Natural killer cell (primary cell): Measurements from ENCODE around the gene PLCB1. TPM values are rescaled to one million over a fixed set of nuclear protein-coding genes. Genes with fewer than 3 reads are reported as not detected.

Experiments used
- ATAC-seq, 3 donors: fragments of 150-1000 bp in 2 of 3; fragments of 200-7000 bp in 1 of 3; cut with Tn5 transposase; 1 replicate in 1 of 3; 2 replicates in 2 of 3; pipeline ENCODE4 v1.10.0; 2021; ENCODE audit warnings: mild to moderate bottlenecking in 2 of 3, moderate library complexity in 2 of 3
- DNase-seq, 2 donors: peaks; one replicate each; pipeline versions ENCODE4 v3.0.0 to v3.0.0-alpha.2; 2013 to 2021; ENCODE audit warnings: mixed read lengths in 1 of 2
- H3K27ac ChIP-seq: one replicate; pipeline ENCODE4 v1.5.1; 2013; ENCODE audit warnings: mild to moderate bottlenecking, low read length
- H3K27me3 ChIP-seq: one replicate; pipeline ENCODE4 v1.6.1; 2013; ENCODE audit warnings: low read length; ENCODE audit not compliant: control insufficient read depth, insufficient read depth
- H3K36me3 ChIP-seq: one replicate; pipeline ENCODE4 v1.6.1; 2013; ENCODE audit warnings: low read length; ENCODE audit not compliant: control insufficient read depth, insufficient read depth
- H3K4me1 ChIP-seq: one replicate; pipeline ENCODE4 v1.6.1; 2013; ENCODE audit warnings: low read length; ENCODE audit not compliant: control insufficient read depth, insufficient read depth
- H3K4me3 ChIP-seq: one replicate; pipeline ENCODE4 v1.5.1; 2013; ENCODE audit warnings: low read length
- H3K9me3 ChIP-seq: one replicate; pipeline ENCODE4 v1.6.1; 2013; ENCODE audit warnings: low read length; ENCODE audit not compliant: control insufficient read depth, insufficient read depth
- H3K27ac Mint-ChIP-seq, 2 donors: one replicate each; pipeline ENCODE4 v1.8.0; 2022; ENCODE audit warnings: mild to moderate bottlenecking in 2 of 2, mixed read lengths in 2 of 2, moderate library complexity in 1 of 2
- H3K27me3 Mint-ChIP-seq, 2 donors: one replicate each; pipeline ENCODE4 v1.8.0; 2022; ENCODE audit warnings: low read depth in 2 of 2, mixed read lengths in 2 of 2
- H3K36me3 Mint-ChIP-seq: one replicate; pipeline ENCODE4 v1.8.0; 2022; ENCODE audit warnings: mixed read lengths
- H3K4me1 Mint-ChIP-seq, 2 donors: one replicate each; pipeline ENCODE4 v1.8.0; 2022; ENCODE audit warnings: mixed read lengths in 2 of 2
- H3K4me3 Mint-ChIP-seq: one replicate; pipeline ENCODE4 v1.8.0; 2022; ENCODE audit warnings: mild to moderate bottlenecking, moderate library complexity, mixed read lengths
- H3K9me3 Mint-ChIP-seq, 2 donors: one replicate each; pipeline ENCODE4 v1.8.0; 2022; ENCODE audit warnings: mixed read lengths in 2 of 2
- WGBS: methylation state at CpG from one replicate; pipeline ENCODE4 v1.1.7; 2013; ENCODE audit warnings: missing lambda C conversion rate; ENCODE audit not compliant: insufficient coverage; 5-methylcytosine and 5-hydroxymethylcytosine counted together
- intact Hi-C: fragments of 100-400 bp; cut with micrococcal nuclease; formaldehyde crosslinking; loops from one replicate; pipeline ENCODE4 v1.14.2; 2022
- total RNA-seq, 4 donors: library from RNA; stranded (reverse); fragments of 120-200 nt in 1 of 4; gene quantifications; one replicate each; pipeline versions ENCODE4 v1.2.3 to v1.2.4, GENCODE V29; 2013 to 2022
- TF ChIP-seq, protein P1 (sequence below): fragments of 200-600 bp; IDR thresholded peaks from one replicate; pipeline ENCODE4 v1.8.0; 2022; ENCODE audit warnings: antibody characterized with exemption

Gene PLCB1
- total RNA-seq, 3 donors from 2014 or later (not counting 1 experiment from before 2014, with no cell fraction given): 48.7 to 66.2 (median 57.7) TPM

DNA sequence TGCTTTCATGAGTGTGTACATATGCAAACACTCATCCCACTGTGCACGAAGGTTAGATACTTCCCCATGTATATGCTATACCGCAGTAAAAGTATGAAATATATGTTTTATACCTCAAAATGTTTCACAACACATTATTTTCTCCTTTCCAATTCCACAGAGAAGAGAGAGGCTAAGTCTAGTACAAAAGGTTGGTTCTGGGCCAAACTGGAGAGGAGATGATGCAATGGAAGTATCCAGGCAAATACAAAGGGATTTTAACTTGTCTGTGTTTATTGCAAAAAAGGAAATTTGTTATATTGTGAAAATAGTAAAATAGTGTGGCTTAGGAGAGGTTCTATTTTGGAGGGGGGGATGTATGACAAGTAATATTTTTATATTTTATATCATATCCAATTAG lies 112.6 kb downstream of the PLCB1 start:
- TF ChIP-seq, protein P1, sequence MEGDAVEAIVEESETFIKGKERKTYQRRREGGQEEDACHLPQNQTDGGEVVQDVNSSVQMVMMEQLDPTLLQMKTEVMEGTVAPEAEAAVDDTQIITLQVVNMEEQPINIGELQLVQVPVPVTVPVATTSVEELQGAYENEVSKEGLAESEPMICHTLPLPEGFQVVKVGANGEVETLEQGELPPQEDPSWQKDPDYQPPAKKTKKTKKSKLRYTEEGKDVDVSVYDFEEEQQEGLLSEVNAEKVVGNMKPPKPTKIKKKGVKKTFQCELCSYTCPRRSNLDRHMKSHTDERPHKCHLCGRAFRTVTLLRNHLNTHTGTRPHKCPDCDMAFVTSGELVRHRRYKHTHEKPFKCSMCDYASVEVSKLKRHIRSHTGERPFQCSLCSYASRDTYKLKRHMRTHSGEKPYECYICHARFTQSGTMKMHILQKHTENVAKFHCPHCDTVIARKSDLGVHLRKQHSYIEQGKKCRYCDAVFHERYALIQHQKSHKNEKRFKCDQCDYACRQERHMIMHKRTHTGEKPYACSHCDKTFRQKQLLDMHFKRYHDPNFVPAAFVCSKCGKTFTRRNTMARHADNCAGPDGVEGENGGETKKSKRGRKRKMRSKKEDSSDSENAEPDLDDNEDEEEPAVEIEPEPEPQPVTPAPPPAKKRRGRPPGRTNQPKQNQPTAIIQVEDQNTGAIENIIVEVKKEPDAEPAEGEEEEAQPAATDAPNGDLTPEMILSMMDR: no peak
- Mint-ChIP-seq H3K4me3 (no peak overlapping the region), H3K27ac (no peak overlapping the region), H3K36me3 (no peaks in the 10 kb centered on the region), H3K9me3 (no peaks in the 10 kb centered on the region), H3K4me1 (peaks cover 34 to 47% of the 10 kb centered on the region in 2 donors), H3K27me3 (no peaks in the 10 kb centered on the region)
- no peaks in the 10 kb centered on the region for H3K9me3 ChIP-seq
- H3K36me3 ChIP-seq: no peaks in the 10 kb centered on the region
- no peaks in the 10 kb centered on the region for H3K4me1 ChIP-seq
- ATAC-seq: no peak
- no peak overlapping the region for H3K4me3 ChIP-seq
- intact Hi-C loops: no loop called here
- H3K27me3 ChIP-seq: no peaks in the 10 kb centered on the region
- no peak for DNase-seq
- no CpG with 5 or more reads among the region's 2 CpGs for WGBS
- H3K27ac ChIP-seq: no peak overlapping the region

DNA sequence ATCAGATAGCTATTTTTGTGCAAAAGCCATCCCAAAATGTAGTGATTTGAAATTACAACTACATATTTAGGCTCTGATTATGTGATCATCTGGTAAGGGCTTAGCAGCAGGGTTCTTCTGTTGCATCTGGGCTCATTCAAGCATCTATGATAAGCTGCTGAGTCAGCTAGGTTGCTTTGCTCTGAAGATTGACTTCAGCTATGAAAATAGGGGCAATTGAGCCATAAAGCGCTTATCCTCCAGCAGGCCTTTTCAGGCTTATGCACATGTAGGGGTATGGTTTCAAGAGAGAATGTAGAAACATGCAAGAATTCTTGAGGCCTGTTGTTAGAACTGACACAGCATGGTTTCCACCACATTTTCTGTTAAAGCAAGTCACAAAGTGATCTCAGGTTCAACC lies 114.1 kb downstream of the PLCB1 start:
- no peak overlapping the region for H3K27ac Mint-ChIP-seq
- TF ChIP-seq, protein P1: no peak
- no peak overlapping the region for H3K27ac ChIP-seq
- H3K36me3 ChIP-seq: no peaks in the 10 kb centered on the region
- no peaks in the 10 kb centered on the region for H3K27me3 ChIP-seq
- intact Hi-C loops: no loop called here
- no peaks in the 10 kb centered on the region for H3K9me3 Mint-ChIP-seq
- H3K27me3 Mint-ChIP-seq: no peaks in the 10 kb centered on the region
- 100% methylated on average over 1 of the region's 1 CpG for WGBS
- H3K4me3 Mint-ChIP-seq: no peak overlapping the region
- no peak for DNase-seq
- H3K36me3 Mint-ChIP-seq: no peaks in the 10 kb centered on the region
- H3K4me1 ChIP-seq: no peaks in the 10 kb centered on the region
- H3K9me3 ChIP-seq: no peaks in the 10 kb centered on the region
- H3K4me1 Mint-ChIP-seq: peaks cover 38 to 46% of the 10 kb centered on the region in 2 donors
- ATAC-seq: no peak
- H3K4me3 ChIP-seq: no peak overlapping the region

DNA sequence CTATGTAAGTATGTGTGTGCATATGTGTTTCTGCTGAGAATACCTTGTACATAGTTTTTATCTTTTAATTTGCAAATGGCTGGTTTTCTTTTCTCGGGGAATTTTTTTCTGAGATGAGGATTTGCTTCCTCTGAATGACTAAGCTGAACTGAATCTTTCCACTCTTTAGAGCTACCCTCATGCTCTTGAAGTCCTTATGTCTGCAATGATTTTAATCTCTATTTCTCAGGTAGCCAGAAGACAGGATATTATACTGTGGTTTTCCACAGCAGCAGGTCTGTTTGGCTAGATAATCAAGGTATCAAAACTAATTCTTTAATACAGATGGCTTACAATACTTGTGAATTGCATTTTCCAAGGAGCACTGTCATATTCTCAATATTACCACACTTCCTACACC lies 114.7 kb downstream of the PLCB1 start:
- Histone ChIP-seq H3K27me3 (no peaks in the 10 kb centered on the region), H3K9me3 (no peaks in the 10 kb centered on the region), H3K36me3 (no peaks in the 10 kb centered on the region), H3K27ac (no peak overlapping the region), H3K4me3 (no peak overlapping the region), H3K4me1 (no peaks in the 10 kb centered on the region)
- Mint-ChIP-seq H3K9me3 (no peaks in the 10 kb centered on the region), H3K27ac (no peak overlapping the region), H3K27me3 (no peaks in the 10 kb centered on the region), H3K4me1 (peaks cover 38 to 46% of the 10 kb centered on the region in 2 donors), H3K4me3 (no peak overlapping the region), H3K36me3 (no peaks in the 10 kb centered on the region)
- TF ChIP-seq, protein P1: no peak
- DNase-seq (no peak), ATAC-seq (no peak)
- WGBS: 71% methylated on average over 1 of the region's 1 CpG
- intact Hi-C loops: no loop called here

DNA sequence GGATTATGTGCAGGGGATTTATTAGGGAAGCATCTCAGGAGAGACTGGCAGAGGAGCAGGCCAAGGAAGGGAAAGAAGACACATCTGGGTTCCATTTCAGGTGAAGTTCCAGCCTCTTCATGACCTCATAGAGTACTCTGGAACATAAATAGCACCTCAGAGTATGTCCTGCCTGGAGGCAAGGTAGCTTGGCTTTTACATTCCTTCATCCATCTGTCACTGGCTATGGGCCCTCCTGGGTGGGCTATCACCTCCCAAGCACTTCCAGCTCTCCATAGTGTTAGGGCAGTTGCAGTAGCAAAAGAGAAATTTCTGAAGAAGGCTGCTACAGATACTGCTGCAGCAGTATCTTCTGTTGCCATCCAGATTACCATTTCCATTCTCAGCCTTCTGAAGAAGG lies 116.0 kb downstream of the PLCB1 start:
- DNase-seq (no peak), ATAC-seq (no peak)
- no peaks in the 10 kb centered on the region for H3K9me3 ChIP-seq
- Mint-ChIP-seq H3K36me3 (no peaks in the 10 kb centered on the region), H3K27me3 (no peaks in the 10 kb centered on the region), H3K27ac (no peak overlapping the region), H3K4me3 (no peak overlapping the region), H3K9me3 (no peaks in the 10 kb centered on the region), H3K4me1 (peaks cover 35 to 39% of the 10 kb centered on the region in 2 donors)
- no peaks in the 10 kb centered on the region for H3K36me3 ChIP-seq
- TF ChIP-seq, protein P1: no peak
- H3K4me3 ChIP-seq: no peak overlapping the region
- intact Hi-C loops: no loop called here
- no peaks in the 10 kb centered on the region for H3K27me3 ChIP-seq
- H3K4me1 ChIP-seq: no peaks in the 10 kb centered on the region
- H3K27ac ChIP-seq: no peak overlapping the region
